VCaP (cell line): ENCODE data around the gene SARDH.

Experiments
- H3K27ac ChIP-seq: fragments of 450-650 bp; 2 replicates; pipeline ENCODE4 v1.5.1; 2017
- TF ChIP-seq, protein P1 (sequence below): fragments of 450-650 bp; conservative IDR thresholded peaks from 2 replicates; pipeline ENCODE4 v1.5.1; 2017; ENCODE audit warnings: mild to moderate bottlenecking, moderate library complexity

SARDH gene, protein sequence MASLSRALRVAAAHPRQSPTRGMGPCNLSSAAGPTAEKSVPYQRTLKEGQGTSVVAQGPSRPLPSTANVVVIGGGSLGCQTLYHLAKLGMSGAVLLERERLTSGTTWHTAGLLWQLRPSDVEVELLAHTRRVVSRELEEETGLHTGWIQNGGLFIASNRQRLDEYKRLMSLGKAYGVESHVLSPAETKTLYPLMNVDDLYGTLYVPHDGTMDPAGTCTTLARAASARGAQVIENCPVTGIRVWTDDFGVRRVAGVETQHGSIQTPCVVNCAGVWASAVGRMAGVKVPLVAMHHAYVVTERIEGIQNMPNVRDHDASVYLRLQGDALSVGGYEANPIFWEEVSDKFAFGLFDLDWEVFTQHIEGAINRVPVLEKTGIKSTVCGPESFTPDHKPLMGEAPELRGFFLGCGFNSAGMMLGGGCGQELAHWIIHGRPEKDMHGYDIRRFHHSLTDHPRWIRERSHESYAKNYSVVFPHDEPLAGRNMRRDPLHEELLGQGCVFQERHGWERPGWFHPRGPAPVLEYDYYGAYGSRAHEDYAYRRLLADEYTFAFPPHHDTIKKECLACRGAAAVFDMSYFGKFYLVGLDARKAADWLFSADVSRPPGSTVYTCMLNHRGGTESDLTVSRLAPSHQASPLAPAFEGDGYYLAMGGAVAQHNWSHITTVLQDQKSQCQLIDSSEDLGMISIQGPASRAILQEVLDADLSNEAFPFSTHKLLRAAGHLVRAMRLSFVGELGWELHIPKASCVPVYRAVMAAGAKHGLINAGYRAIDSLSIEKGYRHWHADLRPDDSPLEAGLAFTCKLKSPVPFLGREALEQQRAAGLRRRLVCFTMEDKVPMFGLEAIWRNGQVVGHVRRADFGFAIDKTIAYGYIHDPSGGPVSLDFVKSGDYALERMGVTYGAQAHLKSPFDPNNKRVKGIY

DNA sequence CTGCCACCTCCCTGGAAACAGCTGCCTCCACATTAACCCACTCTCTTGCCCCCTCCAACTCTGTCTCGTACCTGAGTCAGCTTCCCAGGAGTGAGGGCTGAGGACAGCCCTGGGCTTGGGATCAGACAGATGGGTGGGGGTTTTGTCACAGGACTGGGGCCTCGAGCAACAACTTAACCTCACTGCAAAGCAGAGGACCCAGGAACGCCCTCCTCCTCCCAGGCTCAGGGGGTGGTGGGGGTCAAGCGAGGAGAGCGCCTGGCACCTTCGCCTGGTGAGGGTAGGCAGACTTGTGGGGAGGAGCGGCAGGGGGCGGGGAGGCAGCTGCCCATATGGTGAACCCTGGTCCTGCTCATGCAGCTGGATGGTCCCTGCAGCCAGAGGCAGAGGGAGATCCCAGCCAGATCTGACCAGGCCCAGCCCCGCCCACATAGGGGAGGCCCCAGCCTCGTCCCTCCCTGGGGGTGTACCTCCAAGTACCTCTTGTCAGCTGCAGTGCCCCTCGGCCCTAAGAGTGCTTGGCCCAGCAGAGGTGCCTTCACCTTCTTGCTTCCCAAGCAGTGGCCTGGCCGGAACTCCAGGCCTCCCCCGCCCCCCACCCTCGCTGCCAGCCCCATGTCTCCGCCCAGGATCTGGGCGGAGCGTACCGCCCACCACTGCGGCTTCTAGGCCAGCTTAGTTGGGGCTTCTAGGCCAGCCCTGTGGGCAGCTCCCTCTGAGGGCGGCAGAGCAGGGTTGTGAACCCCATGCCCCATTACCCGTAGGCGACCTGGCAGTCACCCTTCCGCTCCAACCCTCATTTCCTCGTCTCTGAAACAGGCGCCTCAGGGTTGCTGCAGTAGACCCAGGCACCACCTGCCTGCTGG lies at the start of gene SARDH:
TSS of gene SARDH (minus strand) at position 579 of the 866 bp plus-strand sequence. CDS start 4,179 bp downstream, outside the sequence.
- TF ChIP-seq, protein P1, sequence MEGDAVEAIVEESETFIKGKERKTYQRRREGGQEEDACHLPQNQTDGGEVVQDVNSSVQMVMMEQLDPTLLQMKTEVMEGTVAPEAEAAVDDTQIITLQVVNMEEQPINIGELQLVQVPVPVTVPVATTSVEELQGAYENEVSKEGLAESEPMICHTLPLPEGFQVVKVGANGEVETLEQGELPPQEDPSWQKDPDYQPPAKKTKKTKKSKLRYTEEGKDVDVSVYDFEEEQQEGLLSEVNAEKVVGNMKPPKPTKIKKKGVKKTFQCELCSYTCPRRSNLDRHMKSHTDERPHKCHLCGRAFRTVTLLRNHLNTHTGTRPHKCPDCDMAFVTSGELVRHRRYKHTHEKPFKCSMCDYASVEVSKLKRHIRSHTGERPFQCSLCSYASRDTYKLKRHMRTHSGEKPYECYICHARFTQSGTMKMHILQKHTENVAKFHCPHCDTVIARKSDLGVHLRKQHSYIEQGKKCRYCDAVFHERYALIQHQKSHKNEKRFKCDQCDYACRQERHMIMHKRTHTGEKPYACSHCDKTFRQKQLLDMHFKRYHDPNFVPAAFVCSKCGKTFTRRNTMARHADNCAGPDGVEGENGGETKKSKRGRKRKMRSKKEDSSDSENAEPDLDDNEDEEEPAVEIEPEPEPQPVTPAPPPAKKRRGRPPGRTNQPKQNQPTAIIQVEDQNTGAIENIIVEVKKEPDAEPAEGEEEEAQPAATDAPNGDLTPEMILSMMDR: no peak
- H3K27ac ChIP-seq: no peak within 1 kb of the TSS

DNA sequence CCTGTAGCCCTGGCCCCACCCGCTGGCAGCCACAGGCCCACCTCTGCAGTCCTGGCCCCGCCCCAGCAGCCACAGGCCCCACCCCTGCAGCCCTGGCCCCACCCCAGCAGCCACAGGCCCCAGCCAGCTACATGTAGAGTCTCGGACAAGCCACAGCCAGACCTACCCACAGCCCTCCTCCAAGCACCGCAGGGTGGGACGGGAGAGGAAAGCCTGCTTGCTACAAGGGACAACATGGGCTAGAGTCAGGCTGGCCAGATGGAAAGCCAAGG lies 49.5 kb upstream of the SARDH start:
- TF ChIP-seq, protein P1: no peak
- H3K27ac ChIP-seq: no peak overlapping the region

DNA sequence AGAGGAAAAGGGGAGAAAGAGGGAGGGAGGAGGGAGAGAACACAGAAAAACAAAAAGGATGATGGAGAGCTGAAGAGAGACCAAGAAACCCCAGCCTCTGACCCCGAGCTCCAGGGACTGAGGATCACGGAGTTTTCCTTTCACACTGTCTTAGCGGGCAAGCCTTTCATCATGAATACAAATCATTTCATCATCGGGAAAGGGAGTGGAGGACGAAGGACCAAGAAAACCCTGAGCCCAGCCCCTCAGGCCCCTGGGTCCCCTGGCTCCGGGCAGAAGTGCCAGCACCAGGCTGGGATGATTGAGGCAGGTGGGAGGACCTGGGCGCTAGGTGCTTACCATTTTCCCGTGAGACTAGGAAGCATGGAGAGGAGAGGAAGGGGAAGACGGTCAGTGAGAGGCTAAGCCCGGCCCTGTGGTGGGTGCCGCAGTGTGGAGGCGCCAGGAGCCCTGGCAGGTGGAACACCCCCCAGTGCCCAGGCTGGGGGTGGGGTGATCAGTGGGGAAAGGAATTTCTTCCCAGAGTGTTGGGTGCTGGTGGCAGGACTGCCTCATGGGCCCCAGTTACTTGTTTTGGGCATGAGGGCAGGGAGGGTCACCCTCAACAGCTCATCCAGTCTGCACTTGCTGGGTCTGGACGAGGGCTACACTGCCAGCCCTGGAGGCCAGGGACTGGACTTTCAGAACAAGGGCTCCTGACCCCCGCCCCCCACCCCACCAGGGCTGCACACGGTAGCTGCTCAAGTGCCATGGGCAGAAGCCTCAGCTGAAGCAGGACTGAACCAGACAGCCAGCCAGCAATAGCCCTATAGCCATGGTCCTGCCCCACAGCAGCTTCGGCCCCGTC lies 49.0 kb upstream of the SARDH start:
- H3K27ac ChIP-seq: no peak overlapping the region
- TF ChIP-seq, protein P1: no peak

DNA sequence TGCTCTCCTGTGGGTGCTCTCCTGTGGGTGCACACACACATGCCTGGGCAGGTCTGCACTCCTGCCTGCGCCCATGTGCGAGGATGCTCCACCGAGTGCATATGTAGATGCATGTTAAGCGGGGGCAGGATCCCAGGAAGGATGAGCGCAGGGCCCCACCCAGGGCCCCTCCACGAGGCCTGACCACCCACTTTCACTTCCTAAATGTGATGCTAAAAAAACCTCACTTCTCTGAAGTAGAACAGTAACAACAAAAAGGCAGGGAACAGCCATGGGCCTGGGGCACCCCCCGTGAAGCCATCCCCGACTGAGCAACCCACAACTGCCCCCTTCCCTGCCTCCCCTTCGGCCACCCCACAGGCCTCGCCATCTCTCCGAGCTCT lies 48.2 kb upstream of the SARDH start:
- no peak overlapping the region for H3K27ac ChIP-seq
- TF ChIP-seq, protein P1: no peak

DNA sequence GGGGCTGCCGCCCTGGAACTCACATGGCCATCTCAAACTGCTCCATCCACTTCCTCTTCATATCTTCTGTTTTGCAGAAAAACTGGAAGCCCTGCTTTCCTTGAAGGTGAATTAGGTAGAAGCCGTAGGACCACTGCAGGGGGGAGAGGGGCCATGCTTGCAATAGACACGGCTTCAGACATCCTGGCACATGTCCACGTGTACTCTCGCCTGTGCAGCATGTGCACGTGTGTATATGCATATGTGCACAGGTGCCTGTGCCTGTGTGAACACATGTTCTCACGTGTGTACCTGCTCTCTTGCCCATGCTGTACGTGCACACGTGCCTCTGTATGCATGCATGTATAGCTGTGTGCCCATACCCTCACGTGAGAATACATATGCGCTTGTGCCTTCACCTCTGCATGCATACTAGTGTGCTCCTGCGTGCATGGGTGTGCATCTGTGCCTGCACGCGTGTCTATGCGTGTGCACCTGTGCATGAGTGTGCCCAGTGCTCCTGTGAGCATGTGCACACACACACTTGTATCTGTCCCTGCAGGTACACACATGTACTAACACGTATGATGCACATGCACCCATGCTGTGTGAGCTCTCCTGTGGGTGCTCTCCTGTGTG lies 47.7 kb upstream of the SARDH start:
- TF ChIP-seq, protein P1: no peak
- H3K27ac ChIP-seq: no peak overlapping the region

DNA sequence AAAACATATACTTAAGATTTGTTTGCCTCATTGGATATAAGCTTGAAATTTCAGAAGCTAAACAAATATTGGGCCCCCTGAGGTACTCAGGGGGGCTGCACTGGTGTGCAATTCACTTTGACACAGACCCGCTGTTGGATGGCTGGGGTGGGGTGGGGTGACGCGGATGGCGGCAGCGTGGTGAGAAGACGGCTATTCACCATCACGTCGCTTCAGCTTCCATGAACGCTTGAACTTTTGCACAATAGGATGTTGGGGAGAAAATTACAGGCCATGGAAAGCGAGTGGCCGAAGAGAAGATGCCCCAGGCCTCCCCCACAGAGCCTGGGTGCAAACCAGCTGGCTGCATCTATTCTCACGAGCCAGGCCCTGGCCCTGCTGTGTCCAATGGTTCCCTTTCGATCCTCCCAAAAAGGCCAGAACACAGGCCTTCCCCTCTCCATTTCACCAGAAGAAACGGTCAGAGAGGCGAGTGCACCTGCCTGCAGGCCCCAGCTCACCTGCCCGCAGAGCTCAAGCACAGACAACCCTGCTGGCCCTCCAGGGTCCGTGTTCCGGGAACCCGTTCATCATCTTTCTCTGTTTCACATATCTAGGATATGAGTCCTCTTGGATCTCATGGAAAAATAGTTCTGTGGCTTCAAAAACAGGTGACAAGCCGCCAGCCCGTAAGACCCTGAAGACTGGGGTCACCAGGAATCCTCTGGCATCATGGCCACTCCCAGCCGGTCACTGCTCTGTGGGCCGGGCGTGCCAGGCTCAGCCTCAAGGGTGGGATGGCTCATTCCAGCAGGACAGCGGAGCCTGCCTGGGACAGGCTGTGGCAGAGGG lies 46.8 kb upstream of the SARDH start:
- TF ChIP-seq, protein P1: no peak
- peak overlapping the region; percentile 5; the same call in 1 of the 2 replicates for H3K27ac ChIP-seq
